T-helper 17 cell (primary cell): ENCODE results near the gene MYEOV. TPM values are rescaled to one million over a fixed set of nuclear protein-coding genes. Genes with fewer than 3 reads are reported as not detected.

Experiments used
- ATAC-seq: fragments of 150-1000 bp; cut with Tn5 transposase; 2 replicates; pipeline ENCODE4 v1.10.0; 2021; ENCODE audit warnings: mild to moderate bottlenecking, moderate library complexity
- DNase-seq, 3 donors: peaks; one replicate each; pipeline versions ENCODE4 v3.0.0 to v3.0.0-alpha.2; 2020 to 2021
- H3K9me3 ChIP-seq: one replicate; pipeline ENCODE4 v1.7.0; 2013; ENCODE audit warnings: low read length, mild to moderate bottlenecking; ENCODE audit not compliant: control insufficient read depth, poor library complexity, severe bottlenecking
- H3K27ac Mint-ChIP-seq: one replicate; pipeline ENCODE4 v1.8.0; 2022; ENCODE audit warnings: mild to moderate bottlenecking, moderate library complexity, mixed read lengths
- H3K27me3 Mint-ChIP-seq: one replicate; pipeline ENCODE4 v1.8.0; 2022; ENCODE audit warnings: mixed read lengths
- H3K36me3 Mint-ChIP-seq: one replicate; pipeline ENCODE4 v1.8.0; 2022; ENCODE audit warnings: low read depth, mixed read lengths
- H3K4me1 Mint-ChIP-seq: one replicate; pipeline ENCODE4 v1.8.0; 2022; ENCODE audit warnings: mild to moderate bottlenecking, mixed read lengths
- H3K4me3 Mint-ChIP-seq: one replicate; pipeline ENCODE4 v1.8.0; 2022; ENCODE audit warnings: mild to moderate bottlenecking, moderate library complexity, mixed read lengths
- total RNA-seq, 4 donors: library from RNA in 2 of 4; stranded (reverse) in 2 of 4; gene quantifications; one replicate each; pipeline ENCODE4 v1.2.3 and lab custom pipeline; 2022 to 2026

MYEOV gene
- total RNA-seq, 2 donors from 2014 or later, result 0.60 to 8.9 TPM

GRCh38 chr11:69312453-69313404 is 18.8 kb downstream of the MYEOV start:
- peaks cover 26% of the 10 kb centered on the region for H3K4me1 Mint-ChIP-seq
- no peaks in the 10 kb centered on the region for H3K9me3 ChIP-seq
- ATAC-seq, result no peak
- H3K27me3 Mint-ChIP-seq, result no peaks in the 10 kb centered on the region
- H3K27ac Mint-ChIP-seq, result peak overlapping the region; percentile 60
- no peak overlapping the region for H3K4me3 Mint-ChIP-seq
- DNase-seq, result no peak
- peaks cover 2% of the 10 kb centered on the region for H3K36me3 Mint-ChIP-seq

DNA sequence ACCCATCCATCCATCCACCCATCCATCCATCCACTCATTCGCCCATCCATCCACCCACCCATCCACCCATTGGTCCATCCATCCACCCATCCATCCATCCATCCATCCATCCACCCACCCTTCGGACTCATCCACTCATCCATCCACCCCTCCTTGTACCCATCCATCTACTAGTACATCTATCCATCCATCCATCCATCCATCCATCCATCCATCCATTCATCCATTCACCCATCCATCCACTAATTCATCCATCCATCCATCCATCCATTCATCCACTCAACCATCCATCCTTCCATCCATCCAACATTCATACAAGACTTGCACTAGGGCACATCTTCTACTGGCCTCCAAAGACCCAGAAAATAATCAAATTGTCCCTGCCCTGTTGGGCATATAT is 20.0 kb downstream of the MYEOV start:
- H3K9me3 ChIP-seq, result no peaks in the 10 kb centered on the region
- Mint-ChIP-seq H3K36me3 (peaks cover 2% of the 10 kb centered on the region), H3K27ac (no peak overlapping the region), H3K27me3 (no peaks in the 10 kb centered on the region), H3K4me1 (peaks cover 20% of the 10 kb centered on the region), H3K4me3 (no peak overlapping the region)
- no peak for DNase-seq
- ATAC-seq, result no peak

GRCh38 chr11:69314555-69314954 is 20.6 kb downstream of the MYEOV start:
- H3K4me3 Mint-ChIP-seq, result no peak overlapping the region
- H3K4me1 Mint-ChIP-seq, result peaks cover 20% of the 10 kb centered on the region
- peaks cover 3% of the 10 kb centered on the region for H3K36me3 Mint-ChIP-seq
- H3K27ac Mint-ChIP-seq, result no peak overlapping the region
- DNase-seq (no peak), ATAC-seq (no peak)
- H3K9me3 ChIP-seq, result no peaks in the 10 kb centered on the region
- no peaks in the 10 kb centered on the region for H3K27me3 Mint-ChIP-seq

DNA sequence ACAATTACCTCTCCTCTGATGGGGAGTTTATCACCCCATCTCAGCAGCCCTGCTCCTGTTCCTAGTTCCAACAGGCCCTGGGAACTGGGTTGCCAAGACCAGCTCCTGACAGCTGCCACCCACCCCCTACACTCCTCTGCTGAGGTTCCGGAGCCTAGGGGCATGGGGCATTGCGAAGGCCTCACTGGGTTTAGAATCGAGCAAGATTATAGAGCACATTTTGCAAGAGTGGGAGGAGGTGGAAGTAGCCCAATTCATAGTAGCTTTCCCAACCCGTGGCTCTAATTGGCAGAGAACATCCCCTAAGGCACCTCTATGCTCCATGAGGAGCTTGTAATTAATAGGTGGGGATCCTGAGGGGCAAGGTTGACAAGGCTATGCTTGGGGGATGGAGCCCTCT is 23.0 kb downstream of the MYEOV start:
- DNase-seq (no peak), ATAC-seq (no peak)
- Mint-ChIP-seq H3K27ac (no peak overlapping the region), H3K4me3 (no peak overlapping the region), H3K36me3 (peaks cover 2% of the 10 kb centered on the region), H3K4me1 (peaks cover 5% of the 10 kb centered on the region), H3K27me3 (no peaks in the 10 kb centered on the region)
- H3K9me3 ChIP-seq, result no peaks in the 10 kb centered on the region

GRCh38 chr11:69317401-69318092 is 23.6 kb downstream of the MYEOV start:
- Mint-ChIP-seq H3K27me3 (no peaks in the 10 kb centered on the region), H3K4me1 (no peaks in the 10 kb centered on the region), H3K27ac (no peak overlapping the region), H3K4me3 (no peak overlapping the region), H3K36me3 (peaks cover 2% of the 10 kb centered on the region)
- DNase-seq (no peak), ATAC-seq (no peak)
- no peaks in the 10 kb centered on the region for H3K9me3 ChIP-seq

- Mint-ChIP-seq H3K4me1 (no peaks in the 10 kb centered on the region), H3K27me3 (no peaks in the 10 kb centered on the region), H3K36me3 (peaks cover 2% of the 10 kb centered on the region), H3K27ac (no peak overlapping the region), H3K4me3 (no peak overlapping the region)
- DNase-seq, result no peak
- H3K9me3 ChIP-seq, result no peaks in the 10 kb centered on the region
- ATAC-seq, result no peak
Measured at GRCh38 chr11:69318093-69318420, 24.1 kb downstream of the MYEOV start.

DNA sequence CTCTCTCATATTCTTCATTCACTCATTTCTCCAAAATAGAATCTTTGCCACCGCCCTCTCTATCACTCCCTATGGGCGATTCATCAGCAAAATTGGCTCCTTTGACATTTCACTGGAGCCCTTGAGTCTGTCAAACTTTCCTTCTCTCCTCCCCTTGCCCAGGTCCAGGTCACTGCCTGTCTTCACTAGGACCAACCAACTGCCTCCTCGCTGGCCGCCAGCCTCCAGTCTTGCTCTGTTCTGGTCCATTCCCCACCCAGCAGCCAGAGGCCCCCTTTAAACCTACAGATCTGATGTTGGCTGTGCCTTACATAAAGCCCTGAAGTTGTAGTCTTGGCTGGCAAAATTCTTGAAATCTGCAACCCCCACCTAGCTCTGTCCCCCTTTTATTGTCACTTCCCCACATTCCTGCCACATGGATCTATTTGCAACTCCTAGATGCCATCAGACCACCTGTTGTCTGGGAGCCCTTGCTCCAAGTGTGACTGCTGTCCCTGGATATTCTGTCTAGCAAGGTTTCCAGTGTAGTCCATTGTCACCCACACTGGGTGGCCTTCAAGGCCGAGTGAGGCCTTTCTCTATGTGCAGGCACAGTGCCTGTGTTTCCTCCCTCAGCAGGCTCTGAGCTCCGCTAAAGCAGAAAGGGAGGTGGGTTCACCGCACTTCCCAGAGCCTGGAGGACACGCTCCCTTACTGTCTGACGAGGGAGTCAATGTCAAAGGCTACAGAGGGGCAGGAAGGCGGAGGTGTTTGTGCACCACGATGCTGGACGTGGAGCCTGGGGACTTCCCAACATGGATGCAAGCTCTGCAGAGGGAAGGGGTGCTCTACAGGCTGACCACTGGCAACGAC is 25.5 kb downstream of the MYEOV start:
- Mint-ChIP-seq H3K4me3 (no peak overlapping the region), H3K27me3 (no peaks in the 10 kb centered on the region), H3K27ac (peak overlapping the region; percentile 1), H3K4me1 (no peaks in the 10 kb centered on the region), H3K36me3 (peaks cover 2% of the 10 kb centered on the region)
- DNase-seq (no peak), ATAC-seq (no peak)
- no peaks in the 10 kb centered on the region for H3K9me3 ChIP-seq

- DNase-seq (no peak), ATAC-seq (no peak)
- H3K27me3 Mint-ChIP-seq, result no peaks in the 10 kb centered on the region
- H3K27ac Mint-ChIP-seq, result no peak overlapping the region
- H3K9me3 ChIP-seq, result no peaks in the 10 kb centered on the region
- peaks cover 2% of the 10 kb centered on the region for H3K36me3 Mint-ChIP-seq
- no peaks in the 10 kb centered on the region for H3K4me1 Mint-ChIP-seq
- no peak overlapping the region for H3K4me3 Mint-ChIP-seq
Measured at GRCh38 chr11:69320326-69320725, 26.4 kb downstream of the MYEOV start.

GRCh38 chr11:69320756-69321741 is 27.1 kb downstream of the MYEOV start:
- ATAC-seq, result no peak
- H3K36me3 Mint-ChIP-seq, result peaks cover 2% of the 10 kb centered on the region
- no peak overlapping the region for H3K4me3 Mint-ChIP-seq
- no peaks in the 10 kb centered on the region for H3K9me3 ChIP-seq
- H3K27me3 Mint-ChIP-seq, result no peaks in the 10 kb centered on the region
- DNase-seq, result no peak
- H3K4me1 Mint-ChIP-seq, result no peaks in the 10 kb centered on the region
- no peak overlapping the region for H3K27ac Mint-ChIP-seq

GRCh38 chr11:69321877-69322361 is 28.0 kb downstream of the MYEOV start:
- H3K36me3 Mint-ChIP-seq, result peaks cover 2% of the 10 kb centered on the region
- DNase-seq (no peak), ATAC-seq (no peak)
- no peaks in the 10 kb centered on the region for H3K9me3 ChIP-seq
- no peaks in the 10 kb centered on the region for H3K4me1 Mint-ChIP-seq
- H3K27ac Mint-ChIP-seq, result no peak overlapping the region
- no peak overlapping the region for H3K4me3 Mint-ChIP-seq
- no peaks in the 10 kb centered on the region for H3K27me3 Mint-ChIP-seq

DNA sequence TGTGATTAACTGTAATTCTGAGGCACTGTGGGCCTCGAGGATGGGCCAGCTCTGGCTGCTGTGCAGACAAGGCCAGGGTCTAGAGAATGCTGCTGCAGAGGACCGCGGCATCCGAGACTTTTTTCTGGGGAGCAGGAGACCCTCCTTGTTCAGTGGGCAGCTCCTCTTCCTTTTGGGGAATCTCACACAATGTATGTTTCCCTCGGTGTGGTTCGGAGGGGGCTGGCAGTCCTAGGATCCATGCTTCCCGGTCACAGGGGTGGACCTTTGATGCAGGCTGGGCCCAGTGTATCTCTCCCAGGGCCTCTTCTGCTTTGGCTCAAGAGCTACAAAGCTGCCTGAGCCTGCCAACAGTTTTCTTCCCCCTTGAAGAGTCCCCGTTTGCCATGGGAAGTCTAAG is 31.5 kb downstream of the MYEOV start:
- DNase-seq (no peak), ATAC-seq (no peak)
- H3K9me3 ChIP-seq, result no peaks in the 10 kb centered on the region
- no peak overlapping the region for H3K27ac Mint-ChIP-seq
- H3K4me3 Mint-ChIP-seq, result no peak overlapping the region
- H3K27me3 Mint-ChIP-seq, result no peaks in the 10 kb centered on the region
- H3K36me3 Mint-ChIP-seq, result no peaks in the 10 kb centered on the region
- no peaks in the 10 kb centered on the region for H3K4me1 Mint-ChIP-seq

GRCh38 chr11:69326622-69327219 is 32.8 kb downstream of the MYEOV start:
- Mint-ChIP-seq H3K4me1 (no peaks in the 10 kb centered on the region), H3K27me3 (no peaks in the 10 kb centered on the region), H3K36me3 (no peaks in the 10 kb centered on the region), H3K27ac (no peak overlapping the region), H3K4me3 (no peak overlapping the region)
- ATAC-seq (no peak), DNase-seq (no peak)
- no peaks in the 10 kb centered on the region for H3K9me3 ChIP-seq
